CD4-positive, CD25-positive, alpha-beta regulatory T cell (primary cell): Measurements from ENCODE around the gene COMTD1. TPM values are rescaled to one million over a fixed set of nuclear protein-coding genes. Genes with fewer than 3 reads are reported as not detected.
"Not testable (repeated sequence)": the region's sequence is repeated elsewhere in the genome, so short reads cannot be mapped to it uniquely, and the experiment has no call there.

Experiments
- ATAC-seq, 2 donors: fragments of 150-1000 bp; cut with Tn5 transposase; one replicate each; pipeline ENCODE4 v1.10.0; 2021; ENCODE audit warnings: low read depth in 2 of 2, moderate number of reproducible peaks in 2 of 2, moderate library complexity in 1 of 2
- DNase-seq, 3 donors: peaks; one replicate each; pipeline versions ENCODE4 v3.0.0 to v3.0.0-alpha.2; 2012 to 2022; ENCODE audit warnings: mixed read lengths in 1 of 3
- H3K27ac ChIP-seq: one replicate; pipeline ENCODE4 v1.7.0; 2013; ENCODE audit warnings: mild to moderate bottlenecking, low read length; ENCODE audit not compliant: insufficient read depth, poor library complexity, severe bottlenecking
- H3K27me3 ChIP-seq: one replicate; pipeline ENCODE4 v1.7.0; 2013; ENCODE audit warnings: low read length; ENCODE audit not compliant: control insufficient read depth, insufficient read depth
- H3K36me3 ChIP-seq: one replicate; pipeline ENCODE4 v1.7.0; 2013; ENCODE audit warnings: mild to moderate bottlenecking, low read length, moderate library complexity; ENCODE audit not compliant: control insufficient read depth, insufficient read depth
- H3K4me1 ChIP-seq: 2 replicates; pipeline ENCODE4 v1.7.0; 2013; ENCODE audit warnings: mild to moderate bottlenecking, low read length; ENCODE audit not compliant: insufficient read depth, control insufficient read depth, poor library complexity, severe bottlenecking
- H3K4me3 ChIP-seq: one replicate; pipeline ENCODE4 v1.7.0; 2013; ENCODE audit warnings: low read depth, mild to moderate bottlenecking, low read length, moderate library complexity
- H3K9me3 ChIP-seq, 2 experiments: 1 replicate in 1 of 2; 2 replicates in 1 of 2; pipeline ENCODE4 v1.7.0; 2013; ENCODE audit warnings: low read length in 2 of 2, mild to moderate bottlenecking in 1 of 2, moderate library complexity in 1 of 2; ENCODE audit not compliant: control insufficient read depth in 2 of 2
- H3K27ac Mint-ChIP-seq, 3 donors: one replicate each; pipeline ENCODE4 v1.8.0; 2020 to 2022; ENCODE audit warnings: mild to moderate bottlenecking in 3 of 3, mixed read lengths in 3 of 3, moderate library complexity in 2 of 3
- H3K27me3 Mint-ChIP-seq: one replicate; pipeline ENCODE4 v1.8.0; 2022; ENCODE audit warnings: mild to moderate bottlenecking, mixed read lengths
- H3K36me3 Mint-ChIP-seq: one replicate; pipeline ENCODE4 v1.8.0; 2020; ENCODE audit warnings: mixed read lengths
- H3K4me1 Mint-ChIP-seq, 4 donors: one replicate each; pipeline ENCODE4 v1.8.0; 2020 to 2022; ENCODE audit warnings: mixed read lengths in 4 of 4, mild to moderate bottlenecking in 1 of 4
- H3K4me3 Mint-ChIP-seq, 4 donors: one replicate each; pipeline ENCODE4 v1.8.0; 2020 to 2022; ENCODE audit warnings: mild to moderate bottlenecking in 4 of 4, mixed read lengths in 4 of 4, moderate library complexity in 3 of 4
- H3K9me3 Mint-ChIP-seq, 7 donors: one replicate each; pipeline ENCODE4 v1.8.0; 2020 to 2022; ENCODE audit warnings: mixed read lengths in 7 of 7, mild to moderate bottlenecking in 3 of 7, moderate library complexity in 2 of 7
- polyA plus RNA-seq, 4 donors: library from polyadenylated mRNA; unstranded; fragments of 300-500 nt; fragmentation: Illumina TruSeq; gene quantifications; one replicate each; pipeline ENCODE4 v1.2.3, GENCODE V29; 2021
- total RNA-seq: library from RNA; stranded (reverse); gene quantifications from one replicate; pipeline ENCODE4 v1.2.3, GENCODE V29; 2022

The COMTD1 gene
- total and polyA plus RNA-seq, 5 donors from 2014 or later = 20.0 to 35.0 (median 21.9) TPM

DNA sequence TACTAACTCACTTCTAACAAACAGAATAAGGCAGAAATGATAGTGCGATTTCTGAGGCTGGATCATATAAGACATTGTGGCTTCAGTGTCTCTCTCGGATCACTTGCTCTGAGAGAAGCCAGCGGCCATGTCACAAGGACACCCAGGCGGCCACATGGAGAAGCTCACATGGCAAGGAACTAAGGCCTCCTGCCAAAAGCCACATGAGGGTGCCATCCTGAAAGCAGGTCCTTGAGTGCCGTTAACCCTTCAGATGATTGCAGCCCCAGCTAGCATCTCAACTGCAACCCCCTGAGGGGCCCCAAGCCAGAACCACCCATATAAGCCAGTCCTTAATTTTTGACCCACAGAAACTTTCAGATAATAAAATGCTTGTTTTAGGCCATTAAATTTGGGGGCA, 32.0 kb downstream of the COMTD1 start:
- peaks cover 0 to 8% (median 0%) of the 10 kb centered on the region in 4 donors for H3K4me1 Mint-ChIP-seq
- H3K27me3 Mint-ChIP-seq = peaks cover 4% of the 10 kb centered on the region
- Histone ChIP-seq H3K27me3 (no peaks in the 10 kb centered on the region), H3K36me3 (no peaks in the 10 kb centered on the region), H3K9me3 (no peaks in the 10 kb centered on the region), H3K4me1 (no peaks in the 10 kb centered on the region), H3K27ac (no peak overlapping the region), H3K4me3 (no peak overlapping the region)
- peak overlapping the region in 1 of 4 donors; percentile 21 for H3K4me3 Mint-ChIP-seq
- DNase-seq = no peak
- peak overlapping the region in 1 of 3 donors; percentile 46 for H3K27ac Mint-ChIP-seq
- H3K36me3 Mint-ChIP-seq = no peaks in the 10 kb centered on the region
- no peak for ATAC-seq
- peaks cover 0 to 1% (median 0%) of the 10 kb centered on the region in 7 donors for H3K9me3 Mint-ChIP-seq

DNA sequence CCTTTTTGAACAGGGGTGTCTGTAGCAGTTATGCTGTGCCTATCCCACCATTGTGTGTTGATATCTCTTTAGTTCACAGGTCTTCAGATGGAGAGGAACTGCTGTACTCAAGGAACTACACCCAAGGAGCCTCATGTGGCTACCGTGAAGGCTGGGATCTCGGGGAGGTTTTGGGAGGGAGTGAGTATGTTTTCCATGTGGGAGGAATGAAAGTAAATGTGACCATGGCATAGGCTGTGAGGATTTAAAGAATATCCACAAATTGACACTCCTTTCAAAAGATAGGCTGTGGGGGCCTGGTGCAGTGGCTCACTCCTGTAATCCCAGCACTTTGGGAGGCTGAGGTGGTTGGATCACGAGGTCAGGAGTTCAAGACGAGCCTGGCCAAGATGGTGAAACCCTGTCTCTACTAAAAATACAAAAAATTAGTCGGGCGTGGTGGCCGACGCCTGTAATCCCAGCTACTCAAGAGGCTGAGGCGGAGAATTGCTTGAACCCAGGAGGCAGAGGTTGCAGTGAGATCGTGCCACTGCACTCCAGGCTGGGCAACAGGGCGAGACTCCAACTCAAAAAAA, 32.6 kb downstream of the COMTD1 start:
- H3K27ac ChIP-seq, H3K27me3 ChIP-seq, H3K27ac Mint-ChIP-seq, H3K36me3 ChIP-seq, ATAC-seq, H3K9me3 ChIP-seq, H3K9me3 Mint-ChIP-seq, DNase-seq, H3K4me1 Mint-ChIP-seq, H3K27me3 Mint-ChIP-seq, H3K36me3 Mint-ChIP-seq, H3K4me1 ChIP-seq, H3K4me3 ChIP-seq: not testable (repeated sequence)
- peak overlapping the region in 1 of 4 donors; percentile 21 for H3K4me3 Mint-ChIP-seq

DNA sequence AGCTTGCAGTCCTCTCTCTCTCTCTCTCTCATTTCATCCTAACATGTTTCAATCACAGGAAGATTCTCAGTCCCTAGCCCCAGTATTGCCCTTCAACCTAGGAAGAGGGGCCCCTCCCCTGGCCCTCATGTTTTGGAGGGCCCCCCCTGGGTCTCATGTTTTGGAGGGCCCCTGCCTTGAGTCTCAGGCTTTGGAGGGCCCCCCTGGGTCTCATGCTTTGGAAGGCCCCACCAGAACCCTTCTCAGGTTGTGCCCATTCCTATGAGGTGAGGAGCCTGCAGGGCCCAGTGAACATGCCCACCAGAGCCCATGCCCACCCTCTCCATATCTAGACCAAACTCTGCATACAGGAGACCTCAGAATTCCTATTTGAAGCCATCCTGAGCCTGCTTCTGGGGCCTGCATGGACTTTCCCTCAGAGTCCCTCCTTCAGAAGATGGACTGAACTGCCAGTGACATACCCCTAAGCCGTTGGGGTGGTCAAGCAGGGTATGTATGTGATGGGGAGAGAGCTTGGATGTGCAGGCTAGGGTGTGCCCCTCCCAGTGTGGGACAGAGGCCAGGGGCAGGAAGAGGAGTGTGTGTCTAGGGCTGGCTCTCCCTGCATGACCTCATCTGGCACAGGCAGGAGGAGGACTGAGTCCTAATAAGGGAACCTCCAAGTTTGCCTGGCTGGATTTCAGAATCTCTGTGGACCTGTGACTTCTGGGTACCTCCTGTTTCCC, 33.3 kb downstream of the COMTD1 start:
- H3K36me3 ChIP-seq = no peaks in the 10 kb centered on the region
- no peaks in the 10 kb centered on the region for H3K4me1 ChIP-seq
- H3K27me3 ChIP-seq = no peaks in the 10 kb centered on the region
- DNase-seq (no peak), ATAC-seq (no peak)
- no peak overlapping the region for H3K27ac ChIP-seq
- peaks cover 0 to 1% (median 0%) of the 10 kb centered on the region in 7 donors for H3K9me3 Mint-ChIP-seq
- H3K9me3 ChIP-seq = no peaks in the 10 kb centered on the region
- peak overlapping the region in 1 of 4 donors; percentile 21 for H3K4me3 Mint-ChIP-seq
- peaks cover 0 to 8% (median 0%) of the 10 kb centered on the region in 4 donors for H3K4me1 Mint-ChIP-seq
- no peak overlapping the region for H3K27ac Mint-ChIP-seq
- H3K36me3 Mint-ChIP-seq = no peaks in the 10 kb centered on the region
- no peaks in the 10 kb centered on the region for H3K27me3 Mint-ChIP-seq
- H3K4me3 ChIP-seq = no peak overlapping the region

DNA sequence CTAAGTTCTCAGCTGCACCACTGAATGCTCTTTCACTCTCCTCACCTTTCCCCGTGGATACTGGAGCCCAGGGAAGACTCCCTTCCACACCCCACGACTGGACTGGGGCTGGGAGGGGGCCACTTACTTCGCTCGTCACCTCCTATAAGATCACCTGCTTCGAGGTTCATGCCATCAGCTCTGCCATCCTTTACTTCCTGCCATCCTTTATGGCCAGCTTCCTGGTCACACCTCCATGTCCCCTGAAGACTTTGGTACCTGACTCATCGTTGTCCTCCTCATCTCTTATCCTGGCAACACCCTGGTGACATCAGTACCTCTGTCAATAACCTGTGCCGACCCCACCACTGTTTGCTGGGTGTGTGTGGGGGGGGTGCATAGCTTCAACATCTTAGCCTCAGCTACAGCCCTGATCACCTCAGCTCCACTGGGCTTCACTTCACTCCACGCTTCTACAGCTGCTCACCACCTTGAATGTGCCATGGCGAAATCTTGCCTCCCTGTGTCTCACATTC, 33.9 kb downstream of the COMTD1 start:
- Mint-ChIP-seq H3K4me1 (peaks cover 0 to 8% (median 0%) of the 10 kb centered on the region in 4 donors), H3K9me3 (peaks cover 0 to 1% (median 0%) of the 10 kb centered on the region in 7 donors), H3K27ac (no peak overlapping the region), H3K27me3 (no peaks in the 10 kb centered on the region), H3K36me3 (no peaks in the 10 kb centered on the region), H3K4me3 (no peak overlapping the region)
- no peak overlapping the region for H3K4me3 ChIP-seq
- ATAC-seq (no peak), DNase-seq (no peak)
- H3K9me3 ChIP-seq = no peaks in the 10 kb centered on the region
- no peaks in the 10 kb centered on the region for H3K36me3 ChIP-seq
- no peak overlapping the region for H3K27ac ChIP-seq
- no peaks in the 10 kb centered on the region for H3K4me1 ChIP-seq
- H3K27me3 ChIP-seq = no peaks in the 10 kb centered on the region

DNA sequence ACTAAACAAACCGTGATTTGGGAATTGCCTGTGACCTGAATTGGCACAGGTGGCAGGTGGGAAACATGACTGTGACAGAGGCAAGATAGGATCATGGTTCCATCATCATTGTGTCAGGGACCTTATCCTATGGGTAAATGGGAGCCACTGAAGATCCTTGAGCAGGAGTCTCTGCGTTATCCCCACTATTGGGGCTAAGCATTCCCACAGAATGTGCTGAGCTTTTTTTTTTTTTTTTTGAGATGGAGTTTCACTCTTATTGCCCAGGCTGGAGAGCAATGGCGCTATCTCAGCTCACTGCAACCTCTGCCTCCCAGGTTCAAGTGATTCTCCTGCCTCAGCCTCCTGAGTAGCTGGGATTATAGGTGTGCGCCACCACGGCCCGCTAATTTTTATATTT, 35.8 kb downstream of the COMTD1 start:
- H3K27ac ChIP-seq, H3K27me3 Mint-ChIP-seq, H3K9me3 Mint-ChIP-seq, ATAC-seq, H3K27me3 ChIP-seq, H3K4me3 ChIP-seq, H3K4me1 ChIP-seq, H3K27ac Mint-ChIP-seq, H3K9me3 ChIP-seq, H3K36me3 Mint-ChIP-seq, H3K4me1 Mint-ChIP-seq, DNase-seq, H3K36me3 ChIP-seq, H3K4me3 Mint-ChIP-seq: not testable (repeated sequence)

DNA sequence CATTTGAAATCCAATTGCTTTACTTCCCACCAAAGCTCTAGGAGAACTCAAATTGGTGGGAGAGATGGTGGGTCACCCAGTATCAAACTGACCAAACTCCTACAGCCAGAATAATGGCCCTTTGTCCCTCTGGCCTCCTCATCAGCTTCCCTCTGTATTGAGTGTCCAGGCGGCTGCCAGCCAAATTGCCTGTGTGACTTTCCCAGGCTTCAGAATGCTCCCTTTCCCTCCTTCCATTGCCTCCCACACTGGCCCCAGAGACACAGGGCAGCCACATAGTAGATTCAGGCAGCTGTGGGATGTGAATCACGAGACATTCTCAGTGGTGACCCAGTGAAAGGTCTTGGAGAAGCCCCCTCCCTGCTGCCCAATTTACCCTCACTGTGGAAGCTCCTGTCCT, 37.9 kb downstream of the COMTD1 start:
- Histone ChIP-seq H3K27me3 (no peaks in the 10 kb centered on the region), H3K27ac (no peak overlapping the region), H3K36me3 (no peaks in the 10 kb centered on the region), H3K4me1 (no peaks in the 10 kb centered on the region), H3K4me3 (no peak overlapping the region), H3K9me3 (no peaks in the 10 kb centered on the region)
- peaks cover 0 to 8% (median 0%) of the 10 kb centered on the region in 4 donors for H3K4me1 Mint-ChIP-seq
- no peaks in the 10 kb centered on the region for H3K27me3 Mint-ChIP-seq
- peaks cover 6% of the 10 kb centered on the region for H3K36me3 Mint-ChIP-seq
- no peak for ATAC-seq
- no peak overlapping the region for H3K27ac Mint-ChIP-seq
- H3K9me3 Mint-ChIP-seq = no peaks in the 10 kb centered on the region
- H3K4me3 Mint-ChIP-seq = no peak overlapping the region
- DNase-seq = no peak

DNA sequence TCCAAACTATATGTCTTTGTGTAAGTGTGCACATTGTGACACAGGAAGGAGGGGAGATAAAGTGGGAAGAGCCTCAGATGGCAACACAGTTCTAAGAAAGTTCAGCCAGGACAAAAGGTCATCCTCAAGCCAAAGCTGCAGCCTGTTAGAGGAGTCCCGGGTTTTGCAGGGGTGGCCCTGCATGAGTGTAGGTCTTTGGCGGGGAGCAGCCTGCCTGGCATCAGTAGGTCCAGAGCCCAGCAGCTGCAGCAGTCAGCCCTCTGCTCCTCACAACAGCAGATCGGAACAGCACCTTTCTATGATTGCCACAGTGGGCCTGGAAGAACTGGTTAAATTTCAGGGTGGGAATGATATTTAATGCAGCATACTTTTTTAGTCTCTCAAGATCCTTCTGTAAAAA, 38.7 kb downstream of the COMTD1 start:
- Histone ChIP-seq H3K4me1 (no peaks in the 10 kb centered on the region), H3K27ac (no peak overlapping the region), H3K9me3 (no peaks in the 10 kb centered on the region), H3K27me3 (no peaks in the 10 kb centered on the region), H3K4me3 (no peak overlapping the region), H3K36me3 (no peaks in the 10 kb centered on the region)
- Mint-ChIP-seq H3K36me3 (peaks cover 6% of the 10 kb centered on the region), H3K27ac (peak overlapping the region in 1 of 3 donors; percentile 60), H3K27me3 (no peaks in the 10 kb centered on the region), H3K4me1 (peaks cover 0 to 9% (median 0%) of the 10 kb centered on the region in 4 donors), H3K9me3 (no peaks in the 10 kb centered on the region), H3K4me3 (no peak overlapping the region)
- ATAC-seq = no peak
- DNase-seq = no peak
